ENCODE measurements around the gene IFNA4. TPM values are rescaled to one million over a fixed set of nuclear protein-coding genes. Genes with fewer than 3 reads are reported as not detected.

IFNA4 gene
- total RNA-seq, 1 donor: not detected

- H3K4me3 ChIP-seq (ENCODE audit: low read depth, low read length): no peak overlapping the region
- TF ChIP-seq, protein P1, sequence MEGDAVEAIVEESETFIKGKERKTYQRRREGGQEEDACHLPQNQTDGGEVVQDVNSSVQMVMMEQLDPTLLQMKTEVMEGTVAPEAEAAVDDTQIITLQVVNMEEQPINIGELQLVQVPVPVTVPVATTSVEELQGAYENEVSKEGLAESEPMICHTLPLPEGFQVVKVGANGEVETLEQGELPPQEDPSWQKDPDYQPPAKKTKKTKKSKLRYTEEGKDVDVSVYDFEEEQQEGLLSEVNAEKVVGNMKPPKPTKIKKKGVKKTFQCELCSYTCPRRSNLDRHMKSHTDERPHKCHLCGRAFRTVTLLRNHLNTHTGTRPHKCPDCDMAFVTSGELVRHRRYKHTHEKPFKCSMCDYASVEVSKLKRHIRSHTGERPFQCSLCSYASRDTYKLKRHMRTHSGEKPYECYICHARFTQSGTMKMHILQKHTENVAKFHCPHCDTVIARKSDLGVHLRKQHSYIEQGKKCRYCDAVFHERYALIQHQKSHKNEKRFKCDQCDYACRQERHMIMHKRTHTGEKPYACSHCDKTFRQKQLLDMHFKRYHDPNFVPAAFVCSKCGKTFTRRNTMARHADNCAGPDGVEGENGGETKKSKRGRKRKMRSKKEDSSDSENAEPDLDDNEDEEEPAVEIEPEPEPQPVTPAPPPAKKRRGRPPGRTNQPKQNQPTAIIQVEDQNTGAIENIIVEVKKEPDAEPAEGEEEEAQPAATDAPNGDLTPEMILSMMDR (IDR thresholded peaks at IDR 0.05; ENCODE audit: insufficient read depth, low read length): no peak
- peak; percentile 8 for DNase-seq (ENCODE audit: low read depth)
These were observed 33.9 kb downstream of the IFNA4 start for GRCh38 chr9:21153336-21154017.

GRCh38 chr9:21144603-21145002, 42.8 kb downstream of the IFNA4 start:
- TF ChIP-seq, protein P1 (IDR thresholded peaks at IDR 0.05; ENCODE audit: insufficient read depth, low read length): no peak
- H3K4me3 ChIP-seq (ENCODE audit: low read depth, low read length): no peak overlapping the region
- DNase-seq (ENCODE audit: low read depth): no peak

- TF ChIP-seq, protein P1 (IDR thresholded peaks at IDR 0.05; ENCODE audit: insufficient read depth, low read length): peak; percentile 25
- DNase-seq (ENCODE audit: low read depth): no peak
- H3K4me3 ChIP-seq (ENCODE audit: low read depth, low read length): no peak within 1 kb of the TSS
These were observed 45.9 kb downstream of the IFNA4 start, which contains the start of gene IFNW1 for GRCh38 chr9:21141427-21141882. Gene IFNW1 (minus strand): TSS chr9:21141832. CDS start chr9:21141570, 262 bp downstream.

- DNase-seq (ENCODE audit: low read depth): no peak
- TF ChIP-seq, protein P1 (IDR thresholded peaks at IDR 0.05; ENCODE audit: insufficient read depth, low read length): no peak
- H3K4me3 ChIP-seq (ENCODE audit: low read depth, low read length): no peak overlapping the region
These were observed 50.4 kb downstream of the IFNA4 start for GRCh38 chr9:21137020-21137419.

Small RNA genes within 50 kb of the gene (small RNA-seq; reads per million reads assigned to genes)
- not detected for gene RF00019

Other genes with a start within 250 kb of the IFNA4 start
- 0.82 and 4.8 TPM in 2 replicates for gene HACD4, start 155.9 kb downstream of the IFNA4 start, total RNA-seq (ENCODE audit: low replicate concordance)
- not detected in 2 replicates for gene IFNB1, start 109.6 kb downstream of the IFNA4 start, total RNA-seq (ENCODE audit: low replicate concordance)
- gene IFNW1, start 45.8 kb downstream of the IFNA4 start, total RNA-seq (ENCODE audit: low replicate concordance): not detected in 2 replicates
- not detected in 2 replicates for gene IFNA21, start 20.9 kb downstream of the IFNA4 start, total RNA-seq (ENCODE audit: low replicate concordance)
- not detected in 2 replicates for gene IFNA7, start 14.6 kb upstream of the IFNA4 start, total RNA-seq (ENCODE audit: low replicate concordance)
- gene IFNA10, start 19.6 kb upstream of the IFNA4 start, total RNA-seq (ENCODE audit: low replicate concordance): not detected in 2 replicates
- gene IFNA16, start 29.7 kb upstream of the IFNA4 start, total RNA-seq (ENCODE audit: low replicate concordance): not detected in 2 replicates
- gene IFNA17, start 40.6 kb upstream of the IFNA4 start, total RNA-seq (ENCODE audit: low replicate concordance): not detected in 2 replicates
- gene IFNA14, start 52.4 kb upstream of the IFNA4 start, total RNA-seq (ENCODE audit: low replicate concordance): not detected in 2 replicates
- 0.09 TPM in 1 of 2 replicates, not detected in the other for gene IFNA5, start 117.7 kb upstream of the IFNA4 start, total RNA-seq (ENCODE audit: low replicate concordance)
- gene KLHL9, start 147.8 kb upstream of the IFNA4 start, total RNA-seq (ENCODE audit: low replicate concordance): 39.0 and 48.4 TPM in 2 replicates
- gene IFNA6, start 163.3 kb upstream of the IFNA4 start, total RNA-seq (ENCODE audit: low replicate concordance): not detected in 2 replicates
- not detected in 2 replicates for gene IFNA13, start 180.5 kb upstream of the IFNA4 start, total RNA-seq (ENCODE audit: low replicate concordance)
- gene IFNA2, start 197.8 kb upstream of the IFNA4 start, total RNA-seq (ENCODE audit: low replicate concordance): not detected in 2 replicates
- not detected in 2 replicates for gene IFNA8, start 221.5 kb upstream of the IFNA4 start, total RNA-seq (ENCODE audit: low replicate concordance)